Stimulated activated CD8-positive, alpha-beta memory T cell treated with anti-CD3 and anti-CD28 coated beads, Interleukin-4, amount 100 ng/mL, for 4 hours (primary cell): ENCODE measurements around the gene CD109.
"Not testable (repeated sequence)": the region's sequence is repeated elsewhere in the genome, so short reads cannot be mapped to it uniquely, and the experiment has no call there.

Source experiments
- DNase-seq, 2 donors: peaks; one replicate each; pipeline ENCODE4 v3.0.0-alpha.2; 2020; ENCODE audit warnings: low read depth in 2 of 2, low spot score in 1 of 2

CD109 gene

DNA sequence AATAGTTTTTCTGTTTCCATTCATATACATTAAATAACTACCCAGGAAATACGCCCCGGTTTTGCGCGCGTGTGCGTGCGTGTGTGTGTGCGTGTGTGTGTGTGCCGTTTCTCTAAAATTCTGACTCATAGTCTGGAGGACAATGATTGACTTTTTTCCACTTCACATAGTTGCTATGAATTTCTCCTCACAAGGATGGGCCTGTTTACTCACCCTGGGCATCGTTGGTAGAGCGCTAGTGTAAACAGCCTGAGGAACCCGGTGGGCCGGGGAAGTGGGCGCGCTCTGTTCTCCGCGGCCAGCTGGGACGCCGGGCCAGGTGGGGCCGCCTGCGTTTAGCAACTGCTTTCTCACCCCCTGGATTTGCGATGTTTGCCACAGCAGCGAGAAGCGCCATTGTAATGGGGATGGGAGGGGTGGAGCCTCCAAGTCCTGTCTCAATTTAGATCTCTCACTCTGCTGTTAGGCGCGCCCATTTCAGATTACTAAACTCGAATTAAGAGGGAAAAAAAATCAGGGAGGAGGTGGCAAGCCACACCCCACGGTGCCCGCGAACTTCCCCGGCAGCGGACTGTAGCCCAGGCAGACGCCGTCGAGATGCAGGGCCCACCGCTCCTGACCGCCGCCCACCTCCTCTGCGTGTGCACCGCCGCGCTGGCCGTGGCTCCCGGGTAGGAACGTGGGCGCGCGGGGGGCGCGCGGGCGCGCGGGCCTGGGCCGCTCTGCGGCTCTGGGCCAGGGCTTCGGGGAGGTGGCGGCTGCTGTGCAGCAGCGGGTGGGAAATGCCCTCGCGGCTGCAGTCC is at the start of gene CD109:
Gene CD109 (plus strand): TSS at position 585 of the 803 bp plus-strand sequence. CDS start 13 bp downstream, at position 598.
- DNase-seq, result peak; percentile 31 to 42

DNA sequence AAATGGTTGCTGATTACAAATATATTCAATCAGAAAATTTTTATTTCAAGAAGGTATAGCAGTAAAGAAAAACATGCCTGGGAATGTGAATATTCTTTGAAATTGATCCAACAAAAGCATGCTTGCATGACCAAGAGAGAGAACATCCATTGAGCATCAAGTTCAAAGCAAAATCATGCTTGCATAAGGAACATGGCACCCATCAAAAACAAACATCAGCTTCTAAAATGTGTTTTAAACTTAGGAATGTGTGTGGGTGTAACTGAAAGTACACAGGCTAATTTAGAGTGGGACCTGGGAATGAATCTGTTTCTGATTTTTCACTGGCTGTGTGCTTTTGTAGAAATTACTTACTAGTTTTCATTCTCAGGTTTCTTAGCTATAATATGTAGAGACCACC is 47.8 kb upstream of the CD109 start:
- no peak for DNase-seq

DNA sequence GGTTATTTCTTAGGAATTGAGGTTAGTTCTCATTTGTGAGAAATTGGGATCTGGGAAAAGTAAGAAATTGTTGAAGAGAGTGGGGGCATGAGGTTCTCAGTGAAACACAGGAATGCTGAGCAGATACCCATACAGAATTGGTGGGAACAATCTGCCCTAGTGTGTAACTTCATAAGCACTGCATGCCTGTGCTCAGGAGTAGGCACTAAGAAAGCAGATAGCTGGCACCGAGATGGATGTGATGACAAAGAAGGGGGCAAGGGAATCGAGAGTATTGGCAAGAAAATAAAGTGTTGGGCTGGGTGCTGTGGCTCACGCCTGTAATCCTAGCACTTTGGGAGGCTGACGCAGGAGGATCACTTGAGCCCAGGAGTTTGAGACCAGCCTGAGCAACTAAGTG is 46.2 kb upstream of the CD109 start:
- no peak for DNase-seq

DNA sequence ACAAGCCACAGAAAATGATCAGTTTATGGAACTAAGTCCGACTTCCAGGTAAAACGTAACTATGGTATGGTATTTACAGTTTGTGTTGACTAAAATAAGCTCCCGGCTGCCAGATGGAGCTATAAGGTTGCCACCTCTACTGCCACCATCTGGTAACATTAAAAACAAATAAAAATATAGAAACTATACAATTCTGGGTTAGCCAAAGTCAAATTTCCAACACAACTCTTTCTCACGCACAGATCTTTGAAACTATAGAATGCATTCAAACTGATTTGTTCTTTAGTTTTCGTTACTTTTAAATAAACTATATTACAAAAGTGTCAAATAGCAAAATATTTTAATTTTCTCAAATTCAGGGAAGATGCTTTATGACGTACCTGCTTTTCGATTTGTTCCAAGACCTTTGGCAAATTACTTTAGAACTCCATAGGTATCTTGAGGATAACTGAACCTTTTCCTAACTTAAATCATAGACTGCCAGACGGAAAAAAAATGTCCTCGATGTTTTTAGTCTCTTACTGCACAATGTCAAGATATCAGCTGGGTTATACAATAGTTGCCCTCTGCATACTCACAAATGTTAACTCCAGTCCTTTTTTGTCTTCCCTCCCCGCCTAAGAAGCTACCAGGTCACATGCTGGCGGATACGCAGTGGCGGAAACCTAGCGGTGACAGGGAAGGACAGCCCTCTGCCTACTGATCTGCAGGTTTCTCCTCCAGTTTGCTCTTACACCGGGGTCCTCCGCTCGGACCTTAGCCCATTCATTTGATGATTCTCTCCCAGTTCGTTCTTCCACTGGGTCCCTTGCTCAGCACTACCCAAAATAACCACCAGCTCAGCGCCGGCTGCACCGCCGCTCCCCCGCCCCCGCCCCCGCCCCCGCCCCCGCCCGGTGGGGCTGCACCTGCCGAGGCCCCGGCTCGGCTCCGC is 43.1 kb upstream of the CD109 start:
- peak; percentile 16 to 25 for DNase-seq

DNA sequence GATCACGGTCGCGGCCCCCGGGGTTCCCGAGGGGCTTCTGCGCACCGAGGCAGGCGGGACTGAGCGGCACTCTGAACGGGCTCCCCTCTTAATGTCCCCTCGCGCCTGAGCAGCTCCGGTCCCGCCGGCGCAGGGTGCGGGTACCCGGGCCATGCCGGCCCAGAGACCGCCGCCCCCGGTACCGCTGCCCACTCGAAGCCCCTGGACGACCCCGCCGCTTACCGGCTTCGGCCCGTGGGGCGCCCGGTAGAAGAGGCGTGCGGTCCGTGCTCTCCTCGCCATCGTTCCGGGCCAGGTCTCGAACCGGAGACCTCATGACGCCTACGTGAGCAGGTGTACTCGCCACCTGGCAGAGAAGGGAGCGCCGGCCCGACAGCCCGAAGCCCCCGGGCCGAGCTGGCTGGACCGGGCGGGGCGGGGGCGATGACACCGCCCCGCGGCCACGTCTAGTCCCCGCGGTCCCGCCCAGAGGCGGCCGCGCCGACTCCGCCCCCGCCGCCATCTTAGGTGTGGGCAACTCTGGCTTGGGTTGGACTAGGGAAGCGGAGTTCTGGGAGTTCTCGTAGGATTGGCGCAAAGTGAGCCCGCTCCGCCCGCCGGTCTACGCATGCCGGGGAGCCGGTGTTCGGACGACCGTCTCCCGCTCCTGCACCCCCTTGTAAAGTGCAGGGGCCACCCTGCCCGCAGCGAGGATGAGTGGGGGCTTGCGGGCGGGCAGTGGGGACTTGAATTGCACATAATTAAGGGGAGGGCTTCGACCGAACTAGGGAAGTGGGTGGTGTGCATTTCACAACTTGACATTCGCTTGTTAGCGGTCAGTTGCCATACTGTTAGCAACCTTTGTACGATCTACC is 42.2 kb upstream of the CD109 start, which contains the start of gene SLC17A5:
Gene SLC17A5 (minus strand): TSS at position 422 of the 854 bp plus-strand sequence. CDS start 106 bp downstream, at position 316.
- DNase-seq, result peak; percentile 70 to 78

DNA sequence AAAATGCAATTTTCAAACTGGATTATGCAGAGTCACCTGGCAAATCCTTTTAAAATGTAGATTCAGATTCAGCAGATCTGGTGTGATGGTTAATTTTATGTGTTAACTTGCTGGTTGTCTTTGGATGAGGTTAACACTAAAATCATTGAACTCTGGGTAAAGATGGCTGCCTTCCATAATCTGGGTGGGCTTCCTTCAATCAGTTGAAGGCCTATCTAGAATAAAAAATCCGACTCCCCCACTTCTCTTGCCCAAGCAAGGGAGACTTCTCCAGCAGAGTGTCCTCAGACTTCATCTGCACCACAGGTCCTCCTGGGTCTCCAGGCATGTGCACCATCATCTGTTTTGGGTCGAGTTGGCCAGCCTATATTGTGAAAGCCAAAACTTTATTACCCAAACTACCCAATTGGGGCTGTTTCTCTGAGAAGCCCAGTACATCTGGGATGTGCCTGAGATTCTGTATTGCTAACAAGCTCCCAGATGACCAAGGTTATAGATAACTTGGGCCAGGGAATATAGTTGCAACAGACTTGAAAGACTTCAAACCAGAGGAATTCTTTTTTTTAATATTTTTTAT is 40.6 kb upstream of the CD109 start:
- DNase-seq, result no peak

DNA sequence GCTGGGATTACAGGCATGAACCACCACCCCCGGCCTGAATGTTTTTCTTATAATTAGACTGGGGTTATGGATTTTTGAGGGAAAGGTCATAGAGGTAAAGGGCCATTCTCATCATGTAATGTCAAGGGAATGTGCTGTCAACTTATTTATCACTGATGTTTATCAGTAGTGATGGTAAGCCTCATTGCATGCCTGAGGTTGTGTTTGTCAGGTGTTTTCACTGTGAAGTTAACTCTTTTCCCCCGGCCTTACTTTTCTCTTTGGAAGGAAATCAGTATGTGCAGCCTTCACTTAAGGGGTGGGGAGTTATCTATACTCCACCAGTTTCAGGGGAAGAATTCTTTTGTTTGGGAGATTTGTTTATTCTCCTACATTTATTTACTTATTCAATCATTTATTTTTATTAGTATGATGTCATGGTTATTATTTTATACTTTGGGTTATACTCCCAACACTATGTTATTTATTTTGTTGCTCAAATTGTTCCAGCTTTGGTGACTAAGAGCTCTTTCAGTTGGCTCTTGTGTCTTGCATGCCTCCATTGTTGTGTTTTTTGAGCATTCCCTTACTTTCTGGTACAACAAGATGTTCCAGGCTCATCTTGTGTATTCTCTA is 39.4 kb upstream of the CD109 start:
- no peak for DNase-seq

DNA sequence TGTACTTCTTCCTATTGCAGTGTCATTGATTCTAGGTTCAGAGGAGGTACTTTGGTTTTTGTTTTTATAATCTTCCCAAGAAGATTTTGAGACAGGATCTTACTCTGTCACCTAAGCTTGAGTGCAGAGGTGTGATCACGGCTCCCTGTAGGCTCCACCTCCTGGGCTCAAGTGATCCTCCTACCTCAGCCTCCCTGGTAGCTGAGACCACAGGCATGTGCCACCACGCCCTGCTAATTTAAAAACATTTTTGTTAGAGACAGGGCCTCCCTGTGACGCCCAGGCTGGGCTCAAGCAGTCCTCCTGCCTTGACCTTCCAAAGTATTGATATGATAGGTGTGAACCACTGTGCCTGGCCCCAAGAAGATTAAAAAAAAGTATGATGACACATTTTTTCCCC is 38.8 kb upstream of the CD109 start:
- no peak for DNase-seq

DNA sequence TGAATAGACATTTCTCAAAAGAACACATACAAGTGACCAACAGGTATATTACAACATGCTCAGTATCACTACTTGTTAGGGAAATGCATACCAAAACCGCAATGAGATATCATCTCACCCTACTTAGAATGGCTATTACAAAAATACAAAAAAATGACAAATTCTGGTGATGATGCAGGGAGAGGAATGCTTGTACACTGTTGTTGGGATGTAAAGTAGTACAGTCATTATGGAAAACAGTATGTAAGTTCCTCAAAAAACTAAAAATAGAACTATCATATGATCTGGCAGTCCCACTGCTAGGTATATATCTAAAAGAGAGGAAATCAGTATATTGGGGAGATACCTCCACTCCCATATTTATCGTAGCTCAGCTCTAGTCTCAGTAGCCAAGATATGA is 31.3 kb upstream of the CD109 start:
- DNase-seq, result no peak

DNA sequence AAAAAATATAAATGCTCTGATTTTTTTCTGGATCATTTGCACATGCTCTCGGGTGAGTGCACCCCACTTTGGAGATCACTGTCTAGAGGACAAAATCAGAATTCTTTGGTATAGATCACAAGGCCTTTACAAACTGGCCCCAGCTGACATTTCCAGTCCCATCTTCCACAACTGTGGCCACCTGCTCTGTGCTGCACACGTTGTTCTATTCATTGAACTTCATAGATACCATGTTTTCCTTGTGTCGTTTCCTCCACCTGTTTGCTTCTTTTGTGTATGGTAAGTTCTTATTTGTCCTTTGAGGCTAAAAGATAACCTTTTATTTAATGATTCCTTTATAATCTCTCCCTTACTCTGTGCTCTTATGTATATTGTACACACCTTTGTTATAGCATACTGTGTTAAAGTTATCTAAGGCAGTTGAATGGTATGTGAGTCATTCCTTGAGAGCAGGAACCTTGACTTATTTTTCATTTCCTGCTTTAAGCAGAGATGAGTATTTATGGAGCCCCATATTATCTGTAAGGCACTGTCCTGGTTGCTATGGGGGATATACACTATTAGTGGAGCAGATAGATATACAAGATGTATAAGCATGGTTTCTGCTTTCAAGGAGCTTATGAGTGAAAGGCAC is 30.2 kb upstream of the CD109 start:
- no peak for DNase-seq

DNA sequence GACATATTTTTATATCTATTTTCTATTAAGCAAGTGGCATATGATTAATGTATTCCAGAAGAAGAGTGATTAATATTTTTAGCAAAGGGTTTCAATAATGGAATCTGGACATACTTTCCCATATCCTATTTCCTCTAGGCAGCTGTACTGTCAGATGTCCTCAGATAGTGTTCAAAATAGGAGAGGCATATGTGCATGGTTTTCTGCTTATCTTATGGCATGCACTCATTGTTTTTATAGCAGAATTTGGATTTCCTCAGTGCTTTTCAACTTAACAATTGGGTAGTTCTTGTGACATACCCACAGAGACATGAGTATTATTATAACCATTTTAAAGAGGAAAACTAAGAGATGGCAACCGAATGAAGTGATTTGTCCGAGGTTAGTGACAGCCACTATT is 29.6 kb upstream of the CD109 start:
- DNase-seq, result no peak

DNA sequence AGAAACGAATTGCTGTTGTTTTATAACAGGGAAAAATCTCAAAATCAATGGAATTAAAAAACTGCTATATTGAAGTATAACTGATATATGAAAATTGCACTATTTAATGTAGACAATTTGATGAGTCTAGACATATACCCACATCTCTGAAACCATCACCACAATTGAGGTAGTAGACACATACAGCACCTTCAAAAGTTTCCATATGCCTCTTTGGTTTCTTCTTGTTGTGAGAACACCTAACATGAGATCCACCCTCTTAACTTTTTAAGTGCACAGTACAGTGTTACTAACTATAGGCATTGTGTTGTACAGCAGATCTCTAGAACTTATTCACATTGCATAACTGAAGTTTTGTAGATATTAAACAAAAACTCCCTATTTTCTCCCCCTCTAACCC is 28.2 kb upstream of the CD109 start:
- DNase-seq, result no peak

DNA sequence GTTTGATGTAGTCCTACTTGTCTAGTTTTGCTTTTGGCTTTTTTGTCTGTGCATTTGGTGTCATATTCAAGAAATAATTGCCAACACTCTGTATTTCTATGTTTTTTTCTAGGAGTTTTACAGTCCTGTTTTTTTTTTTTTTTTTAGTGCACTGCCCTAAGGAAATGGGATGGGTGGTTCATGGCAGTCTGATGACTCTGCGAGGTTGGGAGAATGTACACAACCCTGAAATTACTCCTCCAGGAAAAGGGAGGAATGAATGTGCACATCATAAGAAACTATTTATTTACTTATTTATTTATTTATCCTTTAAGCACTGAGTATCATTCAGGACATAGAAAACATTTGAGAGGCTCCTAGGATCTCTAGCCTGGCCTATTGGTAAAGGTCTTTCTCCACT is 27.0 kb upstream of the CD109 start:
- no peak for DNase-seq

DNA sequence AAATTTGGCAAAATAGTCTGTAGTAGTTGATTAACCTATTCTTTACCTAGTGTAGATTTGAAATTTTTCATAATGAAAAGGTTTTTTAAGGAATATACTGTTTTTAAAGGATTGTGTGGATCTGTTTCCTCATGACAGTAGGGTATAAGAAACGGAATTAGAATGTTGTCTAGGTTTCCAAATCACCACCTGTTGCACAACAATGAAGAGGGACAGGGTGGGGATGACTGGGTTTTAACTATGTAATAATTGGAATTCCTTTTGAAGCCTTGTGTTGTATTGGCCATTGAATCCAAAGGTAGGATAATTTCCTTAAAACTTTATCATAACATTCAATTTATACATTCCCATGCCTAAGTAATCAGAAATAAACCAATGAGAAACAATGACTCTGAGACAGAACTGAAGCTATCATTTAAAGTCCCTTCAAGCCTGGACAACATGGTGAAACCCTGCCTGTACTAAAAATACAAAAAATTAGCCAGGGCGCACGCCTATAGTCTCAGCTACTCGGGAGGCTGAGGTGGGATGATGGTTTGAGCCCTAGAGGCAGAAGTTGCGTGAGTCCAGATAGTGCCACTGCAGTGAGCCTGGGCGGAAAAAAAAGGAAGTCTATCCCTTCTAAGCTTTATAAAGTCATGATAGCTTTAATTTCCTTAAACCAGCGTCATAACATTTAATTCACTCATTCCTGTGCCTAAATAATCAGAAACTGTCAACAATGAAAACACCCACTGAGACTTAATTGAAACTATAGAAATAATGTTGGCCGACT is 23.9 kb upstream of the CD109 start:
- DNase-seq, result no peak

DNA sequence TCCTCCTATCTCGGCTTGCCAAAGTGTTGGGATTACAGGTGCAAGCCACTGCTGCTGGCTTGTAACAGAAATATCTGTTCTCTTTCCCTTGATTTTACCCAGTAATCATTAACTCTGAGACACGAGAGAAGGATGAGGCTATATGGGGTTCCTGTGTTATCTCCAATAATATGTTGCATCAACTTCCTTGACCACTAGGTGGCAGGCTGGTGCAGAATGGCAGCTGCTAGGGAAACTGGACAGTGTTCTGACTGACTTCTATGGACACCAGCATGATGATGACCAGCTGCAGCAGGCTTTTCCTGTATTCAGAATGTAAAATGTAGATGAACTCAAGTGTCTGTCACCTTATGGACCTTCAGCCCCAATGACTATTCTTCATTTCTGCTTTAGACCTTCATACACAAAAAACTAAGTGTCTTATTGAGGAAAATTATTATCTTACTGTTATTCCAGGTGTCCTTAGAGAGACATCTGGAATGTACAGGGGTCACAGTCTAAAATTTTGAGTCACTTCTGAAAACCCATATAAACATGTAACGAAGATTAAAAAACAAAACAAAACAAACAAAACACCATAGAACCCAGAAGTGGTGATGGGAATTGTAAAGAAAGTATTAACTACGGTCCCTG is 20.4 kb upstream of the CD109 start:
- peak; percentile 32 to 58 for DNase-seq

DNA sequence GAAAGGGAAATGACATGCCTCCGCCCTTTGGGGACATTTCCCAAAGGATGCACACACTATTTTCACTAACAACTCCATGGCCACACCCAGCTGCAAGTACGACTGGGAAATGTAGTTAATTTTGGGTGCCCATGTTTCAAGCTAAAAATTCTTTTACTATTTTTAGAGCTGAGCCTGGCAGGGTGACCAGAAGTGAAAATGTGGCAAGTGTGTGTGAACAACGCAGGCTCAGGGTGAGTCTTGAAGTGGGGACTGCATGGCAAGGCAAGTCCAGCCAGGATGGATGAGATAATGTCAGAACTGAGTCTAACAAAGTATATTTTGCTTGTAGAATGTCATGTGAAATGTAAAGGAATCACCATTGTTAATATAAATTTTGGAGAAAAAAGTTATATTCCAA is 17.0 kb upstream of the CD109 start:
- no peak for DNase-seq

DNA sequence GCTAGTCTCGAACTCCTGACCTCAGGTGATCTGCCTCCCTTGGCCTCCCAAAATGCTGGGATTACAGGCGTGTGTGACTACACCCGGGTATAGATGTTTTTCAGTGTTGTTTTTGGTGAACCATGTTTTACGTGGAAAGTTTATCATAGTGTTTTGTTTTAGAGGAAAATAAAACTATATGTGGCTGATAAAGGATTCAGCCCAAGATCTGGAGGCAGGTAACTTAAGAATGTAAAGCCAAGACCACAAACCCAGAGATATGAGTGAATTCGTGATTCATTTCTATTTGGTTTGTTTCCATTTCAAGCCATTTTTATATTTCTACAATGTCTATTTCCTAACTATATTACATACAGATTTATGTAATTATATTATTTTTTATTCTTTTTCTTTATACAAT is 16.2 kb upstream of the CD109 start:
- DNase-seq, result not testable (repeated sequence)

DNA sequence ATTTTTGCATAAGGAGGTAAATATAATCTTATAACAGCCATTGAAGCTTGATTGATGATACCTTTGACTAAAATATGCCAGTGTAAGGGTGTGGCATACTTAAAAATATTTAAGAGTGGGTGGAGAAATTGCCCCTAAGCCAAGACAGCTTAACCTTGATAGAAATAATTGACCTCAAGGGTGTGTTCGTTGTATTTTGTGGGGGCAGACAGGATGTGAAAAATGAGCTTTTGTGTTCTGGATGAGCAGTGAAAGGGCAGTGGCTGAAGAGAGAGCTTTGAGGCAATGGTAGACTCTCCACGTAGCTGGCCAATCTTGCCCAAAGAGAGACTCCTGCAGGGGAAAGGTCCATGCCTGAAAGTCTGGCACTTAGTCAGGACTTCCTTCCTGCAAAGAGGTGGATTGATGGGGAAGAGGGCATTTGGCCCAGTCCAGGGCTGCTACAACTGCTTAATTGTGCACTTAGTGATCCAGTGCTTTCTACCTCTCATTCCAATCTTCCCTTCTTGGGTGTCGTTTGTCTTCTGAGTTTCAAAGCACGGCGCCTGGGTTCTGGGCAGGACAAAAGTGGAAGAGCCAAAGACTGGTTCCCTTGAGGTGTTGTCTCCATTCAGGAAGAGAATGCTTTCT is 15.6 kb upstream of the CD109 start:
- no peak for DNase-seq
